ENCODE data around the gene SIGLEC1. TPM values are rescaled to one million over a fixed set of nuclear protein-coding genes. Genes with fewer than 3 reads are reported as not detected.

SIGLEC1 gene
- total RNA-seq, 2 experiments from 2014 or later = 0.03 TPM; not detected in 1

GRCh38 chr20:3741836-3742458, 29.5 kb upstream of the SIGLEC1 start:
- ChIA-PET POLR2A (no interaction called here), CTCF (interaction anchor here (1.3 kb wide), 1 partner anchor 31 kb away, joined by 5 read pairs; no protein-coding TSS in a partner anchor)
- Mint-ChIP-seq H3K4me1 (peaks cover 12% of the 10 kb centered on the region), H3K4me3 (no peak overlapping the region), H3K27ac (no peak overlapping the region), H3K9me3 (no peaks in the 10 kb centered on the region), H3K36me3 (ENCODE audit: low read depth) (no peaks in the 10 kb centered on the region), H3K27me3 (peaks cover 14% of the 10 kb centered on the region)
- no peak for DNase-seq

- CTCF ChIA-PET = interaction anchor here (0.7 to 1.3 kb wide), 3 partner anchors 9 to 61 kb away, joined by 3 to 5 read pairs (median 5); no protein-coding TSS in a partner anchor
- Mint-ChIP-seq H3K4me1 (peaks cover 12% of the 10 kb centered on the region), H3K36me3 (ENCODE audit: low read depth) (no peaks in the 10 kb centered on the region), H3K27me3 (peaks cover 20% of the 10 kb centered on the region), H3K4me3 (no peak overlapping the region), H3K27ac (no peak overlapping the region), H3K9me3 (no peaks in the 10 kb centered on the region)
- DNase-seq = no peak
- POLR2A ChIA-PET = interaction anchor here (1.7 kb wide), 1 partner anchor 27 kb away, joined by 5 read pairs; the partner anchor contains the start of gene ADISSP
These were observed 28.4 kb upstream of the SIGLEC1 start for GRCh38 chr20:3740615-3741301.

GRCh38 chr20:3739926-3740451, 27.6 kb upstream of the SIGLEC1 start:
- Mint-ChIP-seq H3K27me3 (peaks cover 22% of the 10 kb centered on the region), H3K36me3 (ENCODE audit: low read depth) (no peaks in the 10 kb centered on the region), H3K4me1 (peaks cover 9% of the 10 kb centered on the region), H3K27ac (no peak overlapping the region), H3K9me3 (no peaks in the 10 kb centered on the region), H3K4me3 (no peak overlapping the region)
- CTCF ChIA-PET = interaction anchor here (0.9 to 1.5 kb wide), 2 partner anchors 10 to 29 kb away, joined by 3 read pairs; no protein-coding TSS in a partner anchor
- no peak for DNase-seq
- POLR2A ChIA-PET = interaction anchor here (1.7 kb wide), 1 partner anchor 28 kb away, joined by 5 read pairs; the partner anchor contains the start of gene ADISSP

DNA sequence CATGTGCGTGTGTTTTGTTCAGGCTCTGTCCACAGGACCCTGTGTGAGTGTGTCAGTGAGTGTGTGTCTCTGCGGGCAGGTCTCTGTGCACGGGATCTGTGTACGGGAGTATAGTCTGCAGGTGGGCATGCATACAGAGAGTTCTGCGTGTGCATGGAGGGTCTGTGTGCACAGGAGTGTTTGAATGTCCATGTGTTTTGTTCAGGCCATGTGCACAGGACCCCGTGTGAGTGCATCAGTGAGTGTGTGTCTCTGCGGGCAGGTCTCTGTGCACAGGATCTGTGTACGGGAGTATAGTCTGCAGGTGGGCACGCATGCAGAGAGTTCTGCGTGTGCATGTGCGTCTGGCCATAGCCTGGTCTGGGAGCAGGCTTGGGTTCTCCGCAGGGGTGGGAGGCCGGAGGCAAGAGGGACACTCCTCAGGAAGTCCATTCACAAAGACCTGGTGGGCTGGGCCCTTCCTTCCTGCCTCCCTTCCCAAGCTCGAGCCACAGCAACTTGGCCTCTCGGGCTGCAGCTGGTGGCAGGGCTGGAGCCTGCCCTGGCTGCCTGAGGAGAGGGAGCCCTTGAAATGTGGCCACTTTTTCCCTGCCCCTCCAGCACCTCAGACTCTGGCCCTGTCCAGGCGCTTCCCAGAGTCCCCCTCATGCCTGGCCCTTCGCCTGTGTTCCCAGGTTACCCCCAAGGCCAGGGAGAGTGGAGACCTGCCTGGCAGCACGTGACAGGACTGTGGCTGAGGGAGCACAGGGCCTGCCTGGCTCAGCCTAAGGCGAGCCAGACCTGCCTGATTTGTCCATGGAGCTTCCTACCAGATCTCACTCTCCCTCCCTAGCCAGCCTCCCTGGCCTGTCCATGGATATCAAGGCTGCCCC, 26.9 kb upstream of the SIGLEC1 start:
- ChIA-PET CTCF (interaction anchor here (1.5 kb wide), 1 partner anchor 28 kb away, joined by 3 read pairs; no protein-coding TSS in a partner anchor), POLR2A (interaction anchor here (1.7 kb wide), 1 partner anchor 29 kb away, joined by 5 read pairs; the partner anchor contains the start of gene ADISSP)
- DNase-seq = no peak
- no peaks in the 10 kb centered on the region for H3K9me3 Mint-ChIP-seq
- H3K4me1 Mint-ChIP-seq = peaks cover 2% of the 10 kb centered on the region
- H3K27ac Mint-ChIP-seq = no peak overlapping the region
- peaks cover 16% of the 10 kb centered on the region for H3K27me3 Mint-ChIP-seq
- no peaks in the 10 kb centered on the region for H3K36me3 Mint-ChIP-seq (ENCODE audit: low read depth)
- no peak overlapping the region for H3K4me3 Mint-ChIP-seq

DNA sequence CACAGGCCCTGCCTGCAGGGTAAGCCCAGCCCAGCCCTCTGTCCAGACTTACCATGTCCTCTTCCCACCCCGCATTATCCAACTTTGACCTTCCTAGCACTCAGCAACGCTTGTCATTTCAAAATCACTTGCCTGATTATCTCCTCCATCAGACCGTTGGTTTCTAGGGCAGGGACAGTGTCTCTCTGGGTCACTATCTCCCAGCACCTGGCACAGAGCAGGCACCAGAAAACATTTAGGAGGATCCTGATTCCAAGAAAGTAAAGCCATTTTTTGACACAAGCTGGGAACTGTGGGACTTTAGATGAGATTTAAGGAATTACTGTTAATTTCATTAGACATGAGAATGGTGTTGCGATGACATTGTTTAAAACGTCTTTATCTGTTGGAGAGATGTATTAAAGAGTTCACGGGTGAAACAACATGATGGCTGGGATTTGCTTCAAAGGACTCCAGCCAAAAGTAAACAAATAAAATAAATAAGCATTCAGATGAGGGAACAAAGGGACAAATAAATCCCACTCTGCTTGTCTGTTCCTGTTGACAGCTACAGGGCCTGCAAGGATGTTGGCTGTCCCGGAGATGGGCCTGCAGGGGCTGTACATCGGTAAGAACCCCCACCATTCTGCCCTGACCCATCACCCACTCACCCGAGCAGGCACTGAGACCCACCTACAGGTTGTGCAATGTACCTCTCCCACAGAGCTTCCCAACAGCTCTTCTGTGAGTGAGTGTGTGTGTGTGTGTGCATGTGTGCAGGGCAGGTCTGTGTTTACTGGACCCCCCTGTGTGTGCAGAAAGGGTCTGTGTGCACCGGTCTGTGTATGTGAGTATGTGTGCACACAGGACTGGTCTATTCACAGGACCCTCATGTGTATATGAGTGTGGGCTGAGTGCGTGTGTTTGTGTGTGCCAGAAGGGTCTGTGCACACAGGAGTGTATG, 26.0 kb upstream of the SIGLEC1 start:
- no peak for DNase-seq
- Mint-ChIP-seq H3K4me1 (no peaks in the 10 kb centered on the region), H3K27me3 (peaks cover 15% of the 10 kb centered on the region), H3K4me3 (no peak overlapping the region), H3K27ac (no peak overlapping the region), H3K9me3 (no peaks in the 10 kb centered on the region), H3K36me3 (ENCODE audit: low read depth) (no peaks in the 10 kb centered on the region)
- ChIA-PET CTCF (interaction anchor here (1.5 kb wide), 1 partner anchor 27 kb away, joined by 3 read pairs; no protein-coding TSS in a partner anchor), POLR2A (no interaction called here)

GRCh38 chr20:3735768-3736167, 23.4 kb upstream of the SIGLEC1 start:
- Mint-ChIP-seq H3K36me3 (ENCODE audit: low read depth) (no peaks in the 10 kb centered on the region), H3K9me3 (no peaks in the 10 kb centered on the region), H3K4me3 (no peak overlapping the region), H3K27me3 (peaks cover 34% of the 10 kb centered on the region), H3K27ac (no peak overlapping the region), H3K4me1 (peaks cover 2% of the 10 kb centered on the region)
- ChIA-PET CTCF (interaction anchor here (0.5 to 1.3 kb wide), 3 partner anchors 12 to 59 kb away, joined by 3 to 6 read pairs (median 3); no protein-coding TSS in a partner anchor), POLR2A (interaction anchor here (1.3 kb wide), 1 partner anchor 12 kb away, joined by 3 read pairs; no protein-coding TSS in a partner anchor)
- no peak for DNase-seq

DNA sequence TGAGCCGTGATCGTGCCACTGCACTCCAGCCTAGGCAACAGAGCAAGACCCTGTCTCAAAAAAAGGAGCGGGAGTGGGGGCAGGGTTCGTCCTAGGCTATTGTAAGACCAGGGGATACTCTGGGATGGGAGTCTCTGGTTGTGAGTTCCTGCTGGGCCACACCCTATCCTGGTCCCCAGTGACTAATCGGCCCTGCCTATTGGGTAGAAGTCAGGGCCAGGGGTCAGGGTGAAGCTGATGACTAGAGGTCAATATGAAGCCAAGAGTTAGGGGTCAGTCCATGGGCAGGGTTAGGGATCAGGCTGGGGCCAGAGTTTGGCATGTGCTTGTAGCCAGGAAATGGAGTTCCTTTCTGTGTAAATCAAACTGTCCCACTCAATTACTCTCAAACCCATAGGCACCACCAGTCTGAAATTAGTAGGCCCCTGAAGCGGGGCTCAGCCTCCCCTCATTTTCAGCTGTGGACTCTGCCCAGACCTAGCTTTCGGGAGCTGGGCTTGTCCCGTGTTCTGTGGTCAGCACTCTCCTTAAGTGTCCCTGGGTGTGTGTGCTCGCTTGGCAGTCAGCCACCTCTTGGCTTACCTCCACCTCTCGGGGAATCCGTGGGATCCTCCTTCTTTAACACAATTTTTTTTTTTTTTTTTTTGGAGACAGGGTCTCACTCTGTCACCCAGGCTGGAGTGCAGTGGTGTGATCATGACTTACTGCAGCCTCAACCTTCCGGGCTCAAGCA, 21.9 kb upstream of the SIGLEC1 start:
- H3K36me3 Mint-ChIP-seq (ENCODE audit: low read depth) = no peaks in the 10 kb centered on the region
- CTCF ChIA-PET = interaction anchor here (0.6 kb wide), 1 partner anchor 31 kb away, joined by 3 read pairs; no protein-coding TSS in a partner anchor
- H3K4me3 Mint-ChIP-seq = no peak overlapping the region
- DNase-seq = no peak
- H3K27me3 Mint-ChIP-seq = peaks cover 44% of the 10 kb centered on the region
- H3K27ac Mint-ChIP-seq = no peak overlapping the region
- peaks cover 5% of the 10 kb centered on the region for H3K4me1 Mint-ChIP-seq
- H3K9me3 Mint-ChIP-seq = no peaks in the 10 kb centered on the region
- POLR2A ChIA-PET = no interaction called here

GRCh38 chr20:3733119-3733995, 21.0 kb upstream of the SIGLEC1 start:
- Mint-ChIP-seq H3K4me3 (no peak overlapping the region), H3K9me3 (no peaks in the 10 kb centered on the region), H3K36me3 (ENCODE audit: low read depth) (no peaks in the 10 kb centered on the region), H3K27ac (no peak overlapping the region), H3K27me3 (peaks cover 49% of the 10 kb centered on the region), H3K4me1 (peaks cover 5% of the 10 kb centered on the region)
- POLR2A ChIA-PET = no interaction called here
- no peak for DNase-seq
- CTCF ChIA-PET = no interaction called here

GRCh38 chr20:3732327-3733118, 20.1 kb upstream of the SIGLEC1 start, which contains the start of gene HSPA12B:
HSPA12B (plus strand) TSS chr20:3732685; CDS start chr20:3738675, 5,990 bp downstream.
- no peak within 1 kb of the TSS for H3K4me3 Mint-ChIP-seq
- no peak for DNase-seq
- H3K9me3 Mint-ChIP-seq = no peaks in the 10 kb centered on the region
- no peak within 1 kb of the TSS for H3K27ac Mint-ChIP-seq
- H3K4me1 Mint-ChIP-seq = peaks cover 5% of the 10 kb centered on the region
- H3K27me3 Mint-ChIP-seq = peaks cover 55% of the 10 kb centered on the region
- CTCF ChIA-PET = no interaction called here
- POLR2A ChIA-PET = no interaction called here
- H3K36me3 Mint-ChIP-seq (ENCODE audit: low read depth) = no peaks in the 10 kb centered on the region

DNA sequence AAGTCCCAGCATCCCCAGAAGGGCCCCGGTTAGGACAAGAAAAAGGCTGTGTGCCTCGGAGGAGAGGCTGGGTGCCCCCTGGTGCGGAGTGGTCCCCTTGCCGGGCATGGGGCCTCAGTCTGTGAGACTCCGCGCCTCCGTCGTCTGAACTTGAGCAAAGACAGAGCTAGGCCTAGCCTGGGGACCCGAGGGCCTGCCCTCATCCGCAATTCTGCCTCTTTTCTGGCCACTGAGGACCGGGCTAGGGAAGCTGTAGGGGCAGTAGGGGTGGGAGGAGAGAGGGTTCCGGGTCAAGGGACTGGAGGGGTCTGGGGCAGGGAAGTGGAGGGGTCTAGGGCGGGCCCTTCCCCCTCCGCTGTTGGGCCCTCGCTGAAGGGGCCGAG, 19.5 kb upstream of the SIGLEC1 start:
- Mint-ChIP-seq H3K27me3 (peaks cover 58% of the 10 kb centered on the region), H3K4me3 (no peak overlapping the region), H3K36me3 (ENCODE audit: low read depth) (no peaks in the 10 kb centered on the region), H3K27ac (no peak overlapping the region), H3K4me1 (peaks cover 5% of the 10 kb centered on the region), H3K9me3 (no peaks in the 10 kb centered on the region)
- ChIA-PET POLR2A (no interaction called here), CTCF (no interaction called here)
- no peak for DNase-seq

Measured in activated CD4-positive, alpha-beta memory T cell treated with anti-CD3 and anti-CD28 coated beads, Interleukin-2, amount 10 ng/mL, durations not matched to agents 7 days and 5 days (primary cell).